K562 (cell line): ENCODE results near the gene ATG4D. TPM values are rescaled to one million over a fixed set of nuclear protein-coding genes. Genes with fewer than 3 reads are reported as not detected.

Experiments used
- ATAC-seq: fragments of 200-7000 bp; cut with Tn5 transposase; 3 replicates; pipeline ENCODE4 v1.9.1; 2020; ENCODE audit warnings: moderate library complexity
- BruUV-seq: library from RNA; stranded (reverse); fragments of 400-500 nt; replicated peaks from 2 replicates; lab custom pipeline; 2021; lab: Mats Ljungman, UMichigan
- CTCF ChIA-PET: fragments of 300-600 bp; formaldehyde crosslinking; extraction: SDS; loops from one replicate; lab custom pipeline; 2021; ENCODE audit warnings: low intra/inter-chr PET ratio; lab: Yijun Ruan, JAX
- POLR2A ChIA-PET: fragments of 300-600, 350-650 bp; sonication (Branson Sonifier 250); formaldehyde crosslinking; extraction: SDS; loops from one replicate; lab custom pipeline; 2021; ENCODE audit warnings: antibody characterized with exemption, inconsistent platforms; lab: Yijun Ruan, JAX
- DNase-seq, 4 experiments: peaks; one replicate each; pipeline versions ENCODE4 v3.0.0 to v3.0.0-alpha.2; 2011 to 2018; ENCODE audit warnings: low spot score in 3 of 4, mixed read lengths in 3 of 4; ENCODE audit errors: extremely low read depth in 1 of 4
- FAIRE-seq: peaks from 2 replicates; lab custom pipeline; 2011; peaks lifted over from hg19 to GRCh38; lab: Jason Lieb, UNC
- H2AFZ ChIP-seq: 2 replicates; pipeline ENCODE4 v1.6.0; 2011; ENCODE audit warnings: low read depth, low read length, control low read depth, inconsistent platforms
- H3K27ac ChIP-seq: fragments of 200-600 bp; 3 replicates; pipeline ENCODE4 v1.8.0; 2011; ENCODE audit warnings: low read depth, mild to moderate bottlenecking, control low read depth, inconsistent platforms, low read length, moderate library complexity, mixed read lengths; ENCODE audit errors: extremely low read depth
- H3K27me3 ChIP-seq, 2 experiments: fragments of 300-600 bp in 1 of 2; 2 replicates in 1 of 2; 3 replicates in 1 of 2; pipeline versions ENCODE4 v1.6.0 to v1.8.0; 2011; ENCODE audit warnings: inconsistent platforms in 2 of 2, low read length in 2 of 2, mild to moderate bottlenecking in 1 of 2, mixed read lengths in 1 of 2, moderate library complexity in 1 of 2; ENCODE audit not compliant: control insufficient read depth in 2 of 2, insufficient read depth in 2 of 2
- H3K36me3 ChIP-seq: fragments of 300-600 bp; 3 replicates; pipeline ENCODE4 v1.8.0; 2011; ENCODE audit warnings: mild to moderate bottlenecking, low read length, inconsistent platforms; ENCODE audit not compliant: control insufficient read depth, insufficient read depth
- H3K4me1 ChIP-seq, 2 experiments: fragments of 200-600 bp in 1 of 2; replicated peaks in 1 of 2; 2 replicates in 1 of 2; 3 replicates in 1 of 2; pipeline versions ENCODE4 v1.5.1 to v1.8.0; 2011; ENCODE audit warnings: inconsistent platforms in 2 of 2, low read length in 2 of 2, mild to moderate bottlenecking in 1 of 2, mixed read lengths in 1 of 2, moderate library complexity in 1 of 2; ENCODE audit not compliant: control insufficient read depth in 2 of 2, insufficient read depth in 2 of 2
- H3K4me2 ChIP-seq: 2 replicates; pipeline ENCODE4 v1.6.1; 2011; ENCODE audit warnings: low read length, control low read depth, inconsistent platforms, mixed read lengths; ENCODE audit not compliant: insufficient read depth
- H3K4me3 ChIP-seq: fragments of 200-600 bp; sonication (generic), shearing (Covaris generic); 2 replicates; pipeline ENCODE4 v1.5.1; 2016; ENCODE audit warnings: control low read depth, inconsistent platforms
- H3K79me2 ChIP-seq: fragments of 200-600 bp; 3 replicates; pipeline ENCODE4 v1.8.0; 2011; ENCODE audit warnings: low read length, inconsistent platforms; ENCODE audit not compliant: control insufficient read depth, insufficient read depth
- H3K9ac ChIP-seq, 2 experiments: 2 replicates each; pipeline versions ENCODE4 v1.6.0 to v1.6.1; 2011; ENCODE audit warnings: low read depth in 2 of 2, low read length in 2 of 2, control low read depth in 1 of 2, inconsistent platforms in 1 of 2, mild to moderate bottlenecking in 1 of 2, mixed read lengths in 1 of 2; ENCODE audit not compliant: insufficient read depth in 1 of 2
- H3K9me1 ChIP-seq: one replicate; pipeline ENCODE4 v1.6.0; 2011; ENCODE audit warnings: inconsistent platforms, mild to moderate bottlenecking, low read length, moderate library complexity; ENCODE audit not compliant: control insufficient read depth, insufficient read depth
- H3K9me3 ChIP-seq: replicated peaks from 2 replicates; pipeline ENCODE4 v1.5.1; 2011; ENCODE audit warnings: low read depth, low read length, inconsistent platforms; ENCODE audit not compliant: control insufficient read depth, insufficient read depth
- H4K20me1 ChIP-seq: replicated peaks from 2 replicates; pipeline ENCODE4 v1.6.1; 2011; ENCODE audit warnings: low read length, inconsistent platforms, mixed read lengths; ENCODE audit not compliant: control insufficient read depth, insufficient read depth
- CREBBP ChIP-seq: IDR thresholded peaks from one replicate; pipeline ENCODE4 v1.6.1; 2012; ENCODE audit warnings: low read depth, mild to moderate bottlenecking, control low read depth, inconsistent platforms, low read length
- EZH2 ChIP-seq: IDR thresholded peaks from 2 replicates; pipeline ENCODE4 v1.6.1; 2012; ENCODE audit warnings: low read depth, mild to moderate bottlenecking, inconsistent platforms, low read length, borderline replicate concordance
- FUS ChIP-seq: fragments of 200-400 bp; formaldehyde crosslinking; optimal IDR thresholded peaks from 2 replicates; pipeline ENCODE3; 2017; ENCODE audit warnings: low read depth, low read length
- HCFC1 ChIP-seq: IDR thresholded peaks from 2 replicates; pipeline ENCODE4 v1.6.1; 2012; ENCODE audit warnings: low read depth, low read length, improper control_type of control experiment
- HOXB6 ChIP-seq: fragments of 250-450 bp; sonication (Bioruptor Pico); IDR thresholded peaks from 2 replicates; pipeline ENCODE4 v1.5.1; 2022; ENCODE audit warnings: mild to moderate bottlenecking, borderline replicate concordance
- PHF20 ChIP-seq: fragments of 450-650 bp; IDR thresholded peaks from 2 replicates; pipeline ENCODE4 v1.6.1; 2018; ENCODE audit not compliant: partially characterized antibody
- RBM15 ChIP-seq: fragments of 200-400 bp; formaldehyde crosslinking; IDR thresholded peaks from 2 replicates; pipeline ENCODE4 v1.6.1; 2018; ENCODE audit warnings: mild to moderate bottlenecking, low read length, moderate library complexity; ENCODE audit not compliant: insufficient read depth
- SNIP1 ChIP-seq: fragments of 450-650 bp; IDR thresholded peaks from 2 replicates; pipeline ENCODE4 v1.7.1; 2017; ENCODE audit warnings: low read depth, mild to moderate bottlenecking
- TAF9B ChIP-seq: fragments of 450-650 bp; IDR thresholded peaks from 2 replicates; pipeline ENCODE4 v1.6.1; 2018; ENCODE audit warnings: mild to moderate bottlenecking; ENCODE audit not compliant: partially characterized antibody
- ZBTB1 ChIP-seq: sonication (generic); formaldehyde crosslinking; IDR thresholded peaks from 2 replicates; pipeline ENCODE4 v1.8.1; 2023; ENCODE audit warnings: missing genetic modification reagents, low read depth, mild to moderate bottlenecking, borderline replicate concordance
- ZFP1 ChIP-seq: fragments of 450-650 bp; formaldehyde crosslinking; IDR thresholded peaks from 2 replicates; pipeline ENCODE4 v1.4.0; 2020; ENCODE audit warnings: mild to moderate bottlenecking, mixed read lengths
- ZNF398 ChIP-seq: fragments of 250-450 bp; sonication (Bioruptor Pico); IDR thresholded peaks from 2 replicates; pipeline ENCODE4 v1.8.0; 2021; ENCODE audit warnings: moderate library complexity, mild to moderate bottlenecking, inconsistent platforms
- WGBS: fragments of 100-300 bp; shearing (Covaris generic); methylation state at CpG from one replicate; pipeline ENCODE4 v1.1.6; 2016; ENCODE audit warnings: low coverage, mixed read lengths; ENCODE audit not compliant: insufficient coverage; ENCODE audit errors: missing lambda C conversion rate; 5-methylcytosine and 5-hydroxymethylcytosine counted together
- in situ Hi-C: fragments of 300-500 bp; cut with MboI; formaldehyde crosslinking; loops from 4 replicates; pipeline ENCODE4 v1.15.0; 2018; ENCODE audit warnings: inconsistent platforms, mixed read lengths
- intact Hi-C: fragments of 100-400 bp; cut with micrococcal nuclease; formaldehyde crosslinking; loops from 2 replicates; pipeline ENCODE4 v1.14.2; 2022
- polyA plus RNA-seq, 8 experiments: library from polyadenylated mRNA; depleted of rRNA in 4 of 8; stranded (reverse) in 5 of 8; unstranded in 3 of 8; fragments of >200 nt; fragmentation: Nextera tagmentation in 2 of 8; fragmentation: Illumina TruSeq in 1 of 8; extraction: Ambion mirVana in 2 of 8; extraction: Trizol in 1 of 8; gene quantifications; 2 replicates each; pipeline versions ENCODE4 v1.2.1 to v1.2.3, GENCODE V29; 2011 to 2014; ENCODE audit warnings: inconsistent platforms in 1 of 8, missing spikeins in 1 of 8
- total RNA-seq, 7 experiments: library from RNA; depleted of rRNA in 6 of 7; stranded (reverse); fragments of >200 nt in 6 of 7; fragmentation: Illumina TruSeq in 2 of 7; extraction: Trizol in 2 of 7; gene quantifications; 2 replicates each; pipeline versions ENCODE4 v1.2.1 to v1.2.3, GENCODE V29; 2011 to 2021; ENCODE audit warnings: low replicate concordance in 1 of 7
- TF ChIP-seq, protein P1 (sequence below): sonication (generic); formaldehyde crosslinking; IDR thresholded peaks from 2 replicates; pipeline ENCODE4 v1.8.0; 2022; ENCODE audit warnings: missing genetic modification reagents, mild to moderate bottlenecking, moderate library complexity, borderline replicate concordance

The ATG4D gene
- total and polyA plus RNA-seq, 9 of the 15 experiments (the other 6 are each of a cell fraction or from before 2014, with no cell fraction given), result 0.51 to 66.1 (median 22.9) TPM

- WGBS, result 88% methylated on average over 4 of the region's 4 CpGs
- Histone ChIP-seq H3K4me2 (no peak overlapping the region), H4K20me1 (peaks cover 3% of the 10 kb centered on the region; the same call in 1 of the 2 replicates)
- TF ChIP-seq ZBTB1 (no peak), TAF9B (no peak), SNIP1 (no peak), ZNF398 (CRISPR knock-in tag) (no peak), EZH2 (no peak), HOXB6 (CRISPR knock-in tag) (no peak), RBM15 (no peak), HCFC1 (no peak), FUS (no peak), ZFP1 (CRISPR knock-in tag) (no peak), CREBBP (no peak), PHF20 (no peak)
- TF ChIP-seq, protein P1, sequence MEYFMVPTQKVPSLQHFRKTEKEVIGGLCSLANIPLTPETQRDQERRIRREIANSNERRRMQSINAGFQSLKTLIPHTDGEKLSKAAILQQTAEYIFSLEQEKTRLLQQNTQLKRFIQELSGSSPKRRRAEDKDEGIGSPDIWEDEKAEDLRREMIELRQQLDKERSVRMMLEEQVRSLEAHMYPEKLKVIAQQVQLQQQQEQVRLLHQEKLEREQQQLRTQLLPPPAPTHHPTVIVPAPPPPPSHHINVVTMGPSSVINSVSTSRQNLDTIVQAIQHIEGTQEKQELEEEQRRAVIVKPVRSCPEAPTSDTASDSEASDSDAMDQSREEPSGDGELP, result no peak
- TF ChIP-seq, all 486 proteins: peak for 0
- H3K27ac ChIP-seq, result no peak overlapping the region
- H3K9me1 ChIP-seq, result no peaks in the 10 kb centered on the region
- FAIRE-seq, result no peak
- H3K4me3 ChIP-seq, result no peak overlapping the region
- BruUV-seq, result no TSS peak
- no peak overlapping the region for H2AFZ ChIP-seq
- peaks cover 3 to 25% of the 10 kb centered on the region in 2 experiments; a peak in 4 of 5 replicates for H3K4me1 ChIP-seq
- no peak for DNase-seq
- peaks cover 79% of the 10 kb centered on the region for H3K79me2 ChIP-seq
- no peaks in the 10 kb centered on the region for H3K9me3 ChIP-seq
- in situ Hi-C loops, result no loop called here
- ChIA-PET CTCF (no interaction called here), POLR2A (interaction anchor here (0.6 to 1.3 kb wide), 5 partner anchors 8 to 80 kb away, joined by 3 read pairs; no protein-coding TSS in a partner anchor)
- no peak overlapping the region; a peak in 1 of 4 replicates for H3K9ac ChIP-seq
- ATAC-seq, result no peak
- no peaks in the 10 kb centered on the region; a peak in 1 of 5 replicates for H3K27me3 ChIP-seq
- intact Hi-C loops, result no loop called here
- peaks cover 68% of the 10 kb centered on the region for H3K36me3 ChIP-seq
Measured at GRCh38 chr19:10497371-10497770, 46.3 kb upstream of the ATG4D start.
